ENCODE data around the gene SPRED1.
"Not testable (repeated sequence)": the region's sequence is repeated elsewhere in the genome, so short reads cannot be mapped to it uniquely, and the experiment has no call there.

The SPRED1 gene

GRCh38 chr15:38231436-38231835, 21.2 kb upstream of the SPRED1 start:
- DNase-seq (ENCODE audit: low read depth): no peak

GRCh38 chr15:38237021-38237420, 15.6 kb upstream of the SPRED1 start:
- not testable (repeated sequence) for DNase-seq (ENCODE audit: low read depth)

- no peak for DNase-seq (ENCODE audit: low read depth)
These were observed 14.3 kb upstream of the SPRED1 start for GRCh38 chr15:38238311-38238710.

DNA sequence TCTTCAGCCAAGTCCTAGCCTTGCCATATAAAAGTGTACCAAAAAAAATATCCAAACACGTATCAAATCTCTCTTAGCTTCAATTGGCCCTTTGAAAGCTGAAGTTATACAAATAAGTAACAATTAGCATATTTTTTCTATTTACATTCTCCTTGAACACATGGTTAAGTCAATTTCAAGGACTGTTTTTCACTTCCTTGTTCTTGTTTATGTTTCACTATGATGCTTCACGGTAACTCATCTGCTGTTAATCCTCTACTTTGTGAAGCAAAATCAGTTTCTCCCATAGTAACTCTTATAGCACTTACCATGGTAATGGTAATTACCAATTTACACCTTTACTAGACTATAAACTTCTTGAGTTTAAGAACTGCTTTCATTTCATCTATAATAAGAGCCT, 10.6 kb upstream of the SPRED1 start:
- DNase-seq (ENCODE audit: low read depth): no peak

- no peak for DNase-seq (ENCODE audit: low read depth)
These were observed 9.2 kb upstream of the SPRED1 start for GRCh38 chr15:38243278-38244055.

- no peak for DNase-seq (ENCODE audit: low read depth)
These were observed 5.3 kb upstream of the SPRED1 start for GRCh38 chr15:38247336-38247735.

DNA sequence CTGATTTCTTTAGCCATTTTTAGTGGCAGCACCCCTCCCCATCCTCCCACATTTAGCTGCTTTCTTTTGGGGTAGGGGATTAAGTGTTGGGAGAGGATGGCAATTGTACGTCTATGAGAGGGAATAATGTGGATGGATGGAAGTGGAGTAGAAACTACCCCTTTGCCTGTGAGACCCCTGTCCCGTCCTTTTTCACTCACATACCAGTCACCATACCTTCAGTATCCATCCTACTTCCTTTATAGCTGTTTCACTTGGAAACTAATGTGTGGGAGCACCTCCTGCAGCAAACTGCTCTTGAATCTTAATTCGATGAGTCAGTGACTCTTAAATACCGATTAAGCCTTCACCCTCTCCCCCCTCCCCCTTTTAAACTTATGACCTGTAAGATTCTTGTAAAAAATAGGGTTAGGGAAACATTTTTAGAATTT, 730 bp downstream of the SPRED1 start:
- DNase-seq (ENCODE audit: low read depth): no peak

GRCh38 chr15:38254051-38254883, 1.6 kb downstream of the SPRED1 start:
- DNase-seq (ENCODE audit: low read depth): no peak

GRCh38 chr15:38255690-38256089, 3.1 kb downstream of the SPRED1 start:
- no peak for DNase-seq (ENCODE audit: low read depth)

DNA sequence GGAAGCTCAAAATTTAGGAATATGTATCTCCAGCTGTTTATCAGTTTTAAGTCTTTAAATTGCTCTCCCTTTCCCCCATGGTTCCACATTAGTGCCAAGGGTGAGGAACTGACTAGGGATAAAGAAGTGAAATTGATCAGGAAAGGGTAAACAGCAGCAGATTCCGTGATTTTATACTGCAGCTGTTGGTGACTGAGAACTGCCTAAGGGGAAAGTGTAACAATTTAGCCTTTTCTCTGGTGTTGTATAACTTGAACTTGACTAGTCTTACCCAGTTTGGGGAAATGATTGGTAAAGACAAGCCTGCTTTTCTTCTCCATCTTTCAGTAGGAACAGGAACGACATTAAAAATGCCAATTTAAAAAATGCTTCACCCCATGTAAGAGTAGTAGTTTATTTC, 5.0 kb downstream of the SPRED1 start:
- DNase-seq (ENCODE audit: low read depth): no peak

DNA sequence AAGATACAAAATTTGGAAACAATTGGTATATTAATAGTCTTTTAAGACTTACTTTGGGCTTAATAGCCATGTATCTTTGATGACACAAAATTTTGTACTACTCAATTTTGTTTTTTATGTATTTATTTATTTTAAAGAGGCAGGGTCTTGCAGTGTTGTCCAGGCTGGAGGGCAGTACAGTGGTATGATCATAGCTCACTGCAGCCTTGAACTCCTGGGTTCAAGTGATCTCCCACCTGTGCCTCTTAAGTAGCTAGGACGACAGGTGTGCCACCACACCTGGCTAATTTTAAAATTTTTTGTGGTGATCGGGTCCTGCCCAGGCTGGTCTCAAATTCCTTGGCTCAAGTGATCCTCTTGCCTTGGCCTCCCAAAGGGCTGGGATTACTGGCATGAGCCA, 6.5 kb downstream of the SPRED1 start:
- no peak for DNase-seq (ENCODE audit: low read depth)

DNA sequence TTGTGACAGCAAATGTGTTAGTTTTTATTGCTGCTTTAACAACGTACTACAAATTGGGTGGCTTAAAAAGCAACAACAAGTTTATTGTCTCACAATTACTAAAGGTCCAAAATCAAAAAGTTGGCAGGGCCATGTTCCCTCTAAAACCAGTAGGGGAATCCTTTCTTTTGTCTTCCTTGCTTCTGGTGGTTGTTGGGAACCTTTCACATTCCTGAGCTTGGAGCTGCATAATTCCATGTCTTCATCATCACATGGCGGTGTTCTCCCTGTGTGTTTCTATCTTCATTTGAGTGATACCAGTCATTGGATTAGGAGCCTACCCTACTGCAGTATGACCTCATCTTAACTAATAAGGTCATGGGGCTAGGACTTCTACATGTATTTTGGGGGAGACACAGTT, 7.4 kb downstream of the SPRED1 start:
- DNase-seq (ENCODE audit: low read depth): no peak

- DNase-seq (ENCODE audit: low read depth): no peak
These were observed 10.6 kb downstream of the SPRED1 start for GRCh38 chr15:38263251-38263650.

GRCh38 chr15:38263996-38264395, 11.4 kb downstream of the SPRED1 start:
- no peak for DNase-seq (ENCODE audit: low read depth)

- DNase-seq (ENCODE audit: low read depth): no peak
These were observed 13.8 kb downstream of the SPRED1 start for GRCh38 chr15:38266247-38266986.

DNA sequence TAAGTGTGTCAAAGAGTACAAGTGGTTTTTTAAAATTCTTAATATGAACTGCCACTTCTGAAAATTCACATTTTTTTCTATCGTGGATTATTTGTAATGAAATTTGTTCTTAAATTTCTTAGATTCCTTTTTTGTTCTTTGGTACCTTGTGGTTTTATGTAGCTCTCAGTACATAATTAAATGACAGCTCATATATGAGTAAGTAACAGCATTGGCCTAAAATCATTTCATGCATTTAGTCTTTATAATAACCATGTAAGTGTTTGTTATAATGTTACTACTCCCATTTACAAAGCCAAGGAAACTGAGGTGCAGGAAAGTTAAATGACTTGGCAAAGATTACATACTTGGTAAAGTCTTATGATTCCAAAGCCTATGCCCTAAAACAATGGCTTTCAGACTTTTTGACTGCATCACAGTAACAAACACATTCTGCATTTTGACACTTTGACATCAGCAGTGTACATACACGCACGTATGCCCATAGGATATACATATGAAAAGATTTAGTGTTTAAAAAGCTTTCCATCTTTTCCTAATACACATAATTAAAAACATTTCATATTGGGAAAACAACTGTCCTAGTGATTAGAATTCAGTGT, 14.9 kb downstream of the SPRED1 start:
- no peak for DNase-seq (ENCODE audit: low read depth)

- DNase-seq (ENCODE audit: low read depth): no peak
These were observed 18.5 kb downstream of the SPRED1 start for GRCh38 chr15:38271144-38271543.

GRCh38 chr15:38271895-38272294, 19.3 kb downstream of the SPRED1 start:
- DNase-seq (ENCODE audit: low read depth): no peak

DNA sequence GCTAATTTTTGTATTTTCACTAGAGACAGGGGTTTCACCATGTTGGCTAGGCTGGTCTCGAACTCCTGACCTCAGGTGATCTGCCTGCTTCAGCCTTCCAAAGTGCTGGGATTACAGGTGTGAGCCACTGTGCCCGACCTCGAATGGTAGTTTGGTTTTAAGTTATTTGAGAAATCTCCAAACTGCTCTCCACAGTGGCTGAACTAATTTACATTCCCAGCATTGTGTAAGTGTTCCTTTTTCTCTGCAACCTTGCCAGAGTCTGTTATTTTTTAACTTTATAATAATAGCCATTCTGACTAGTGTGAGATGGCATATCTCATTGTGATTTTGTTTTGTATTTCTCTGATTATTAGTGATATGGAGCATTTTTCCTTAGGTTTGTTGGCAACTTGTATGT, 19.8 kb downstream of the SPRED1 start:
- DNase-seq (ENCODE audit: low read depth): not testable (repeated sequence)

DNA sequence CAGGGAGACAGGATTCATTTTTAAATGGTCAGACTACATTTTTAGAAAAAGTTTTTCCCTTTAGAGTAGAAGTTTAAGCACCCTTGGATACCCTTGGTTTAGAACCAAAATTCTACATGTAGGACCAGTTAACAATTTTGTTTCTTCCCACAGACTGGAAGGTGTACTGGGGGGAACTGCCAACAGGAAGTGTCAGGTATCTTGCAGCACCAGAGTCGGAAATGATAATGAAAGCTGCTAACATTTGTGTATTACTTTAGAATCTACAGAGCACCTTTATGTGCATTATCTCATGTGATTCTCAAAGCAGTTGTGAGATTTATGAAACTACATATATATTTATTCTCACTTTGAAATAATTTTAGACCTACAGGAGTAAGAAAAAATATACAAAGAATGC, 21.5 kb downstream of the SPRED1 start:
- no peak for DNase-seq (ENCODE audit: low read depth)

DNA sequence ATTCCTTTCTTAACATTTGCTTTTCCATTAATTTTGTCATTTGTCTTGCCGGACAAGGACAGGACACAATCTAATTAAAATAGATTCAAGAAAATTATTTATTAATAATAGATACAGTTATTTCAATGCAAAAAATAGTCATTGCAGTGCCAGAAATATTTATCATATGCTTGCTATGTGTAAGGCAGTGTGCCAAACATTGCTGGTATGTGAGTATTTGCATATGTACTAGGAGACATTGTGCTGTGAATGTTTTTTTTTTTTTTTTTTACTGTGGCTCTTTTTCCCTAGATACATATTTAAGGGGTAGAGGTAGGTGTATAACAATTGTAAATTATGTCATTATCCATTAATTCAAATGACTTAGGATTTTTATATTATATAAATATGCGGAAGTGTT, 23.3 kb downstream of the SPRED1 start:
- DNase-seq (ENCODE audit: low read depth): no peak

GRCh38 chr15:38277281-38277680, 24.6 kb downstream of the SPRED1 start:
- DNase-seq (ENCODE audit: low read depth): not testable (repeated sequence)

Data from stimulated activated CD8-positive, alpha-beta memory T cell treated with anti-CD3 and anti-CD28 coated beads, Interleukin-7, amount 100 ng/mL, for 24 hours (primary cell).